HG03039 (cell line): Measurements from ENCODE around the gene TDO2.
"Not testable (repeated sequence)": the region's sequence is repeated elsewhere in the genome, so short reads cannot be mapped to it uniquely, and the experiment has no call there.

ENCODE experiments used
- ATAC-seq: cut with Tn5 transposase; IDR thresholded peaks from one replicate; pipeline ENCODE4 v1.9.1; 2021; ENCODE audit warnings: mild to moderate bottlenecking, moderate library complexity; ENCODE audit not compliant: unreplicated experiment

The TDO2 gene

DNA sequence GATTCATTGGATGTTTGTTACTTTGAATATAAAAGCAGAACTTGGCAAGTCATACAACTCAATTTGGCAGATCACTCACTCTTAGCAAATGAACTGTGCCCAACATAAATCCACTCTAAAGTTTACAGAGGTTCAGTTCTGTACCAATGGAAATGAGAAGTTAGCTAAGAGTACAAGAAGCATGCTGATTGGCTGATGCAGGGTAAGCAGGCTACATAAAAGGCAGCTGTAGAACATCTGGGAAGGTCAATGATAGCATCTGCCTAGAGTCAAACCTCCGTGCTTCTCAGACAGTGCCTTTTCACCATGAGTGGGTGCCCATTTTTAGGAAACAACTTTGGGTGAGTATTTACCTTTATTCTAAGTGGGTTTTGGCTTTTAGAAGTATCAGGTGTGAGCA lies at the start of gene TDO2:
TDO2 (plus strand) TSS at position 244 of the 400 bp plus-strand sequence; CDS start at position 307, 63 bp downstream.
- ATAC-seq = no peak

DNA sequence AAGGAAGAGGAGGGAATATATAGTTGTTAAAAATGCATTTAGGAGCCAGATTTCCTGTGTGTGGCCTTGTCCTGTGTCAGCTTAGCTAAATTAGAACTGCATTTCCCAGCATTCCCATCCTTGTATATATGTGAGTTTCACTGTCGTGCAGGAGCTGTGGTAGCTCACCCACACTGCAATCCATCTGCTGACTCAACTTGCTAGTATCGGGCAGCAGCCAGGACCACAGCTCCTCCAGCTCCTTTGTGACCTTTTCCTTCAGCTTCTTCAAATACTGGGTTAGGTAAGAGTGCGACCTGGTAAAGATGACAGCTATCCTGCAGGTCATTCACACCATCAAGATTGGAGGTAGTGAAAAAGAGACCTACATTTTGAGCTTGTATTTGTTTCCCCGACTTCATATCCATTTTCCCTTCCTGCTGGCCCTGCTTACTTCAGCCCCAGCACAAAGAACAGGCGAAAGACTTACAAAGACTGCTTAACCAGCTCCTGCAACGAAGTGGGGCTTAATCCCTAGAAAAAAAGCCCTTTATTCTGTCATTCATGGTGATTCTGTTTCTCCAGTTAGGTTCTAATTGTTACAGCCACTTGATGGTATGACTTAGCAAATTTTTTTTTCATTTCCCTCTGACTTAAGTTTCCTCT lies 48.8 kb upstream of the TDO2 start:
- no peak for ATAC-seq

DNA sequence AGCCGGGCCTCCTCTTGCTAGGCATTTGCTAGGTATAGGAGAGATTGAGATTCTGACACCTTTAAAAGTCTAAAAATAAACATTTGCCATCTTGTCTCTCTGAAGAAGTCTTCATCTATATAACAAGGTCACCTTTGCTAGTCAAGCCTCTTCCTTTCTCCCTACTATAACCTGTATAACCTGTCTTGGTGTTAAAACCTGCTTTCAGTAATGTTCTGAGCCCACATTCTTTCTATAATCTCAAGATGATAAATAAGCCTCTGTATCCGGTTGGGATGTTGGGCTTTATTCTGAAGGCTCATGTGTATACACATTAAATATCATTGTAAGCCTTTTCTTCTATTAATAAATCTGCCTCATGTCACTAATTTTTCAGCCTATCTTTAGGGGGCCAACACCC lies 47.6 kb upstream of the TDO2 start:
- ATAC-seq = no peak

DNA sequence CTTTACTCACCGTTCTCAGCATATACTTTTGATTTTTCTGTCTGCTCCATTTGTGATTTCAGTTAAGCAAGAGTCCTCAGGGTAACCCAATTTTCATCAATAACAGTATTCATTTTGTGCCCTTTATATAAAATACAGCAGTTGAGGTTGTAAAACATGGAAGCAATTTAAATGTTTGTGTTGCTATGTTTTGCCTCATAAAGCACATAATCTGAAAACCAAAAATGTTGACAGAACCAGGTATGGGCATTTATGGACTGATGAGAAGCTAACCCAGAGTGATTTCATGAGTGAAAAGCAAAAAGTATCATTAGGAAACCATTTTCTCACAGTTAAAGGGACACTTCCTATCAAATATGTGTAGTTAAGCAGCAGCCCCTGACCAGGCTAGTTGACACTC lies 37.3 kb upstream of the TDO2 start, which contains the start of gene ASIC5:
ASIC5 (minus strand) TSS at position 101 of the 400 bp plus-strand sequence; CDS start at position 50, 51 bp downstream.
- ATAC-seq = no peak

DNA sequence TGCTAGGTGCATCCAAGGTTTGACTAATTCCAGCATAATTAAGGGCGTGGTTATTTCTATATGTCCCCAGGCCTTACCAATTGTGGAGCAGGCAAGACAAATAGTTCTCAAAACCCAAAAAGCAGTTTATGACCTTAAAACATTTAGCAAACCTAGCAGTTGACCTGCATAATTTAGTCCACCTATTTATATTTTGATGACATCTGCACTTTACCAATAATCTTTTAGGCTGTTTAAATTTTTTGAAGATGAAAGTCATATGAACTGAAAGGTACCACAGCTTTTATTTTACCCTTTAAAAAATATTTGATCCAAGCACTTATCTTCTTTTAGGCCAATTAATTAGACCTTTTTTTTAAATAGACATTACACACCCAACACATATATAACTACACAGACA lies 27.6 kb upstream of the TDO2 start:
- no peak for ATAC-seq

DNA sequence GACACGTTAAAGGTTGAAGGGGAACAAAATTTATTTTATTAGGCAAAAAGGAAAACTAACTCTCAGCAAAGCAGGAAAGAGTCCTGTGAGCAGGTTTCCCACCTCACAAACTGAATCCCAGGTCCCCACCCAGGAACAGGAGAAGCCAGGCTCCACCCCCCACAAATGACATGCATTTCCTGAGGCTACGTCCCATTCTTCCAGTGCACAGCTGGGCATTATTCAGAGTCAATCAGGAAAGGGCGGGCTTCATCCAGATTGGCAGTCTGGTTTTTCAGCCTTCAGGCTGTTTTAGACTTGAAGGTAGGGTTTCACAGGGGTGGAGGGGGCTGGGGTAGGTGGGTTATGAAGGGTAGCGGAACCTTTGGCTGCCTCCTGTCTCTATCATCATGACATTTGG lies 25.5 kb upstream of the TDO2 start:
- ATAC-seq = no peak

DNA sequence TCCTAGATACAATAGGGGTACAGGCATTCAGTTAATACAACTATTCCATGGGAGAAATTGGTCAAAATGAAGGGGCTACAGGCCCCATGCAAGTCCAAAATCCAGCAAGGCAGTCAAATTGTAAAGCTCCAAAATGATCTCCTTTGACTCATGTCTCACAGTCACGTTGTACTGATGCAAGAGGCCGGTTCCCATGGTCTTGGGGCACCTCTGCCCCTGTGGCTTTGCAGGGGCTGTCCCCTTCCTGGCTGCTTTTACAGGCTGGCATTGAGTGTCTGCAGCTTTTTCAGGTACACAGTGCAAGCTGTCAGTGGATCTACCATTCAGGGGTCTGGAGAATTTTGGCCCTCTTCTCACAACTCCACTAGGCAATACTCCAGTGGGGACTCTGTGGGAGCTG lies 24.9 kb upstream of the TDO2 start:
- no peak for ATAC-seq

DNA sequence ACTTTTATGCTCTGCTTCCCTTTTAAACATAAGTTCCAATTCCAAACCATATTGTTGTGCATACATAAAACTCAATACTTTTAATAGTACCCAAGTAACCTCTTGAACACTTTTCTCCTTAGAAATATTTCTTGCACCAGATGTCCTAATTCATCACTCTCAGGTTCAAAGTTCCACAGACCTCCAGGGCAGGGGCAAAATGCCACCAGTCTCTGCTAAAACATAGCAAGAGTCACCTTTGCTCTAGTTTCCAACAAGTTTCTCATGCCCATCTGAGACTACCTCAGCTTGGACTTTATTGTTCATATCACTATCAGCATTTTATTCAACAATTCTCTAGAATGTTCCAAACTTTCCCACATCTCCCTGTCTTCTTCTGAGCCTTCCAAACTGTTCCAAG lies 23.7 kb upstream of the TDO2 start:
- ATAC-seq = no peak

DNA sequence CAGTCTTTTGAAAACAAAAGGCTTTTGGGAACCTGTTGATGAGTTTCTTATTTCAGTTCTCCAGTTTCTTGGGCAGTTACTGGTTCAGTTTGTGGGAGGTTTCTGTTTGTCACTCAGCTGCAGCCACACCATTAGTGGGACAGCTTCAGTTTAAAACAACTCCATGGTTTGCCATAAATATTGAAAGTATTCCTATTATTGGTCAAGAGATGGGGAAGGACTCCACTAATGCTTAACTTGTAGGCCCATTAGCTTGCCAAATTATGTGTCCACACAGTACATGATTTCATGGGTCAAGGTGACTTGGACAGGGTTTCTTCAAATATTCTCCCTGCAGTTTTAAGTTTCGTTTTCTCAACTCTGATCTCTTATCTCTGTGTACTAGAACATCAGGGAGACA lies 21.9 kb upstream of the TDO2 start:
- ATAC-seq = no peak

DNA sequence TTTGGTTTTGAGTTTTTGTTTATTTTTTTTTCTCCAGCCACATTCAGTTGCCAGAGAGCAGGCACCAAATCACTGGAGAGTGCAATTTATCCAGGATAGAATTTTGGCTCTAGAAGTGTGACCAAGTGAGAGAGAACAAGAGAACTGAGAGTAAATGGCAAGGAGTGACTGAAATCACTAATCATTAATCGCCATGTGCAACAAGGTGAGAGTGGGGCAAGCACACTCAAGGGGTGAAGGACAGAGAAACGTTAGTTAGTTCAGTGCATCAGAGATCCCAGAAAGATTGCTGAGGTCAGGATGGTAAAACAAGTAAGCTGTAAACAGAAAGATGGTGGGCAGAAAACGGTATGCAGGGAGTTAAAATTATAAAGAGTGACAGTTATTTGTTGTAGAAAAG lies 19.6 kb upstream of the TDO2 start:
- no peak for ATAC-seq

DNA sequence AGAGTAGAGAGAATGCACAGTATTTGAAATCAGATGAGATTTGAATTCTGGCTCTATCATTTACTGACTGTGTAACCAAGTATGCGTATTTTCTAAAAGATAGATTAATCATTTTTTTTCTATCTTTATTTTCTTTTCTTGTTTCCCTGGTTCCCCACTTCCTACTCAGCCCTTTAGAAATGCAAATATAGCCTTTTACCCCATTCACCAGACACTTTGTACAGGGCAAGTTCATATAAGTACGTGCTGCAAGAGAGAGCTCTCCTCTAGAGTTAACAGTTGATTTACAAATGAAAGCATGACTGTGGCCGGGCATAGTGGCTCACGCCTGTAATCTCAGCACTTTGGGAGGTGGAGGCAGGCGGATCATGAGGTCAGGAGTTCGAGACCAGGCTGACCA lies 17.8 kb upstream of the TDO2 start:
- ATAC-seq = no peak

DNA sequence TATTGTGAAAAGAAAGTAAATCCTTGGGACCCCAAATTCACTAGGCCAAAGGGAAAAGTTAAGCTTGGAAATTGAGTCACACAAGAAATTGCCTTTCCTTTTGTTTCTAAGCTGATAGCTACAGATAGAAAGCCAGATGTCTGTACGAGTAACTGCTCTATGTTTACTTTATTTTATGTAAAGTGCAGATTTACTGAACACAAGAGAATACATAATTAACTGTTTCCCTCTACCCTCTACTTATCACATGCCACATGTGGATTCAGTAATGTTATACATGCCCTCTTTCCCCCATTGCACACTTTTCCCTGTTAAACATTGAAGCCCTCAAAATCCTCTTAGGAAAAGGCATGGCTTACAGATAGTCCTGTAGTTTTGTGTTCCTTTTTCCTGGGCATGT lies 16.5 kb upstream of the TDO2 start:
- ATAC-seq = no peak

DNA sequence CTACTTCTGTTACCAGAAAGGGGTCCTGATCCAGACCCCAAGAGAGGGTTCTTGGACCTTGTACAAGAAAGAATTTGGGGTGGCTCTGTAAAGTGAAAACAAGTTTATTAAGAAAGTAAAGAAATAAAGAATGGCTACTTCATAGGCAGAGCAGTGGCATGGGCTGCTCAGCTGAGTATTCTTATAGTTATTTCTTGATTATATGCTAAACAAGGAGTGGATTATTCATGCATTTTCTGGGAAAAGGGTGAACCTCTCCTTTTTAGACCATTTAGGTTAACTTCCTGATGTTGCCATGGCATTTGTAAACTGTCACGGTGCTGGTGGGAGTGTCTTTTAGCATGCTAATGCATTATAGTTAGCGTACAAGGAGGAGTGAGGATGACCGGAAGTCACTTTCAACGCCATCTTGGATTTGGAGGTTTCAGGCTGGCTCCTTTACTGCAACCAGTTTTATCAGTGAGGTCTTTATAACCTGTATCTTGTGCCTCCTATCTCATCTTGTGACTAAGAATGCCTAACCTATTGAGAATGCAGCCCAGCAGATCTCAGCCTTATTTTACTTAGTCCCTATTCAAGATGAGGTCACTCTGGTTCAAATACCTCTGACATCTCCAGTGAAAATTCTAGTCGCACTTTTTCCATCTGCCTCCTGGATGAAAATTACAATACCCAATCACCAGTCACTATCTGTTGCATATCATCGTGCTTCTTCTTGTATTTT lies 15.5 kb upstream of the TDO2 start:
- no peak for ATAC-seq

DNA sequence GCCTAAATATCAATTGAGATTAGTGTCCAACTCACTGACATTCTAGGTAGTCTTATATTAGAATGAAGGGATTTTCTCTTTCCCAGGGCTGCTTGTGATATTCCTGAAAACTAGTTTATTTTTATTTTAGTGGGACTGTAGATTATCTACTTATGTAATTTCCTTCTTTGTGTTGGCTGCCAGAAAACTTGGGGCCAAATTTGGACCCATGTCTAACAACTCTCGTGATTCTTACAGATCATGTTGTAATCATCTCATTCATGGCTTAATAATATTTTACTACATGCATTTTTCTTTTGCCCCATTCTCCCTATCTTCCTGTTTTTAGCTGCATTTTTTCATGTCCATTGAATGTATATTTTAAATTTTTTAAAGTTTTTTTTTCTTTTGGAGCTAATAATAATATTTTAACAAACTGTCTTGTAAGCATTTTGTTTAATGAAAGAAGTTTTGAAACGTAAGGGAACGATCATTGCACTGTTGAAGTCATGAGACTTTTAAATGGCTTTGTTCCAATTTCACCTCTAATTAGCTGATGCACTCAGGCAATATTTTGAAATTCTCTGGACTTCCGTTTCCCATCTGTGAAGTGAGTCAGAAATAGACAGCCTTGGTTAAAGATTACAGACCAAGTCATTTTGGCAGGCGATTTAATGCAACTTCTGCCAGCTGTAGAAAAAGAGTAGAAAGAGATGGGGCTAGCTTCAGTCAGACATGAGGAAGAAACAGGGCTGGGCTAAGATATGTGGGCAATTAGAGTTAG lies 14.3 kb upstream of the TDO2 start:
- ATAC-seq = no peak

DNA sequence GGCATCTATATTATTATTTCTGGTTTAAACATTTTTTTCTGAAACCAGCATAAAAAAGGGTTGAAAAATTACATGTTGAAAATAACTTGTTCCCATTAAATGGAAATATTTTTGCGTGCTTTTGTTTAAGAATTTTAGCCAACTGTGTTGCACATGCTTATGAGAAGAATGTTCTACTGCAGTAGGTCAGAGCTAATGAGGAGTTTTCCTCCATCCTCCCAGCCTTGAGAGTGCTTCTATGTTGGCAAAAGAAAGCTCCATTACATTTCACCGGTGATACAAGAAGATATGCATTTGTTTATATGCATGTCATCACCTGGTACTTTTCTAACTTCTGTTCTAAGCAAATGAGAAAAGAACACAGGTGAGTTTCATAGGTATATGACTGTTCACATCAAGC lies 13.6 kb upstream of the TDO2 start:
- no peak for ATAC-seq

DNA sequence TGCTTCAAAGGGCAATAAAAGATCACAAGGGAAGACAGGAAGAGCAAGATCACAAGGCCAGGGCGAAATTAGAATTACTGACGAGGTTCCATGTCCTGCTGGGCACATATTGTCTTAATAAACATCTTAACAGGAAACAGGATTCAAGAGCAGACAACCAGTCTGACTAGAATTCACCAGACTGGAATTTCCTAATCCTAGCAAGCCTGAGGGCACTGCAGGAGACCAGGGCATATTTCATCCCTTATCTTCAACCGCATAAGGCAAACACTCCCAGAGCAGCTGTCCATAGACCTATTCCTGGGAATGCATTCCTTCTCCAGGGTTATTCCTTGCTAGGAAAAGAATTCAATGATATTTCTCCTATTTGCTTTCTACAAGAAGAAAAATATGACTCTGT lies 12.4 kb upstream of the TDO2 start:
- ATAC-seq = no peak

DNA sequence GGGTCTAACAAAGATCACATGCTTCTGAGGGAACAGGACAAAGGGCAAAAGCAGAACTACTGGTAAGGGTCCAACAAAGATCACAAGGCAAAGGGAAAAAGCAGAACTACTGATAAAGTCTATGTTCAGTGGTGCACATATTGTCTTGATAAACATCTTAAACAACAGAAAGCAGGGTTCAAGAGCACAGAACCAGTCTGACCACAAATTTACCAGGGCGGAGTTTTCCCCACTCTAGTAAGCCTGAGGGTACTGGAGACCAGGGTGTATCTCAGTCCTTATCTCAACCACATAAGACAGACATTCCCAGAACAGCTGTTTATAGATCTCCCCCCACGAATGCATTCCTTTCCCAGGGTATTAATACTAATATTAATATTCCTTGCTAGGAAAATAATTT lies 5.1 kb upstream of the TDO2 start:
- not testable (repeated sequence) for ATAC-seq

DNA sequence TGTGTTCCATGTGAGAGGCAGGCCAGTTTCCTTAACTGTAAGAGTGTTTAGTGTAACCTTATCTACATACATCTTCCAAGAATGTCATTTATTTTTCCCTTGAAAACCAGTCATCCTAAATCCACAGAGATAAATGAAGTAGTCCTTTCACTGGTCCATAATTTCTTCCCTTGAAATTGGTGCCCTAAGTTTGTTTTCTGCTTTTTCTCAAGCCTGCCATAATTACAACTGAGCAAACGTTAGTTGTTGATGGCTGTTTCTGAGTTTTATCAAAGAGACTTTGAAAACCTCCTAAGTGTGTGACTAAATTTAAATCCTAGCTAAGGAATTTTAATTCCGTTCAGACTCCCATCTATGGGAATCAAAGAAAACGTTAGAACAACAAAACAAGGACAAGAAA lies 3.6 kb upstream of the TDO2 start:
- no peak for ATAC-seq

DNA sequence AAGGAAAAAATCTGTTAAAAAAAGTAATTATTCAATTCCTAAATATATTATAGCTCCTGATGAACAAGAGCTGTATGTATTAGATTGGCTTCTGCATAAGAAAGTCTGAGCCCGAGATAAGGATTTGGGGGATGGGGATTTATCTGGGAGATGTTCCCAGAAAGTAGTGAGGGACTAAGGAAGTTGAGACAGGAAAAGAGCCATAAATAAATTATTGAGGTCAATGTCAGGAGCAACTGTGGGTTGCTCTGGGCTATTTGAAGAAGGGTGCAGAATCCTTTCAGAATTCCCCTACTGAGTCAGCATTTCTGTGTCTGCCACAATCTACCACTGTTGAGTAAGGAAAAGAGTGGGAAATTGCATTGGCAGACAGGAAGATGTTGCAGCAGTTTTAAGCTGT lies 3.1 kb upstream of the TDO2 start:
- ATAC-seq = no peak

DNA sequence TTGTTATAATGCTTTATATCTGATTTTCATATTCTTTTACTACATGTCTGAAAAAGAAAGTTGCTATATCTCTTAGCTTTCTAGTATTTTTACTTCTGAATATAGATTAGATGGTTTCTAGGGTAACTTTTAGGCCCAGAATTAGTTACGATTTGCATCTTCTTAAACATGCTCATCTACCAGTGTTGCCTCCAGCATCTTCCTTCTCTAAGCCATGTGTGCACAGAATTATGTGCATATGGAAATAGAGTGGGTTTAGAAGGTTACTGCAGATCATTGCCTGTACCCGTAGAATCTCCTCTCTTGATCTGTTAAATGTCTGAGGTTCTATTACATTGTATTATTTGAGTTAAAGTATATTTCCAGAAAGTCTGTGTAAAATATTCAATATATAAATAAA lies 2.5 kb upstream of the TDO2 start:
- ATAC-seq = no peak

DNA sequence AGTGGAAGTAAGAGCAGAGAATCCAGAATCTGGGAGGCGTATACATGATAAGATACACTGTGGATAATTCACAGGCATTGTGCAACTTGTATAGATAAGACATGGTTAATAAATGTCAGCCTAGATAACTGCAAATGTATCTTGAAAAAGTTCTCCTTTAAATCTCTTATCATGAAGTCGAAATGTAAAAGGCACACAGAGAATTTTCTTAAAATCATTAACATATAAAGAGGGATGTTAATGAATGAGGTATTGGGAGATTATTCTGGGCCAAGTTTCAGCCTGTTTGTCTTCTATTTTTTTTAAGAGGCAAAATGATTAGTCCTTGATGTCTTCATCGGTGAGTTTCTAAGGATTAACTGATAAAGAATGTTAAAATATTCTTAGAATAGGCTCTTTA lies 835 bp downstream of the TDO2 start:
- no peak for ATAC-seq
